NCI-H1930 (cell line): ENCODE measurements around the gene CFAP53.

ENCODE experiments used
- DNase-seq, 2 experiments: peaks; one replicate each; lab custom pipeline; 2025; lab: John Stamatoyannopoulos, UW

CFAP53 gene

GRCh38 chr18:50193796-50194630 lies 72.3 kb downstream of the CFAP53 start:
- no peak for DNase-seq

GRCh38 chr18:50192995-50193795 lies 73.1 kb downstream of the CFAP53 start:
- no peak for DNase-seq

- DNase-seq = no peak
Measured at GRCh38 chr18:50190926-50191325, 75.4 kb downstream of the CFAP53 start.

- no peak for DNase-seq
Measured at GRCh38 chr18:50190236-50190635, 76.1 kb downstream of the CFAP53 start.

GRCh38 chr18:50189160-50189559 lies 77.1 kb downstream of the CFAP53 start:
- no peak for DNase-seq

- no peak for DNase-seq
Measured at GRCh38 chr18:50188652-50189051, 77.6 kb downstream of the CFAP53 start.

GRCh38 chr18:50187659-50188058 lies 78.6 kb downstream of the CFAP53 start:
- DNase-seq = no peak

- no peak for DNase-seq
Measured at GRCh38 chr18:50186385-50186784, 79.9 kb downstream of the CFAP53 start.

DNA sequence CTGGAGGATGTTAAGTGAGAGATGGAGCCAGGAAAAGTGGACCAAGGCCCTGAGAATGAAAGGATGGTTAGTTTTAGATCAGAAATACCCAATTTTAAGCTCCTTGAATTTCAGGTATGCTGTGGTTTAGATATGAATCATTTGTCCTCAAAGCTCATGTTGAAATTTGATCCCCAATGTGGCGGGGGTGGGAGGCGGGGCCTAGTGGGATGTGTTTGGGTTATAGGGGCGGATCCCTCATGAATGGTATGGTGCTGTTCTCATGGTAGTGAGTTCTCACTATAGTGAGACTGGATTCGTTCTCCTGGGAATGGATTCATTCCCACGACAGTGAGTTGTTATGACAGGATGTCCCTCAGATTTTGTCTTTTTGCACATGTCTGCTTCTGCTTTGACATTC lies 82.7 kb downstream of the CFAP53 start:
- no peak for DNase-seq

- DNase-seq = no peak
Measured at GRCh38 chr18:50182511-50182910, 83.8 kb downstream of the CFAP53 start.

- no peak for DNase-seq
Measured at GRCh38 chr18:50181590-50181989, 84.7 kb downstream of the CFAP53 start.

DNA sequence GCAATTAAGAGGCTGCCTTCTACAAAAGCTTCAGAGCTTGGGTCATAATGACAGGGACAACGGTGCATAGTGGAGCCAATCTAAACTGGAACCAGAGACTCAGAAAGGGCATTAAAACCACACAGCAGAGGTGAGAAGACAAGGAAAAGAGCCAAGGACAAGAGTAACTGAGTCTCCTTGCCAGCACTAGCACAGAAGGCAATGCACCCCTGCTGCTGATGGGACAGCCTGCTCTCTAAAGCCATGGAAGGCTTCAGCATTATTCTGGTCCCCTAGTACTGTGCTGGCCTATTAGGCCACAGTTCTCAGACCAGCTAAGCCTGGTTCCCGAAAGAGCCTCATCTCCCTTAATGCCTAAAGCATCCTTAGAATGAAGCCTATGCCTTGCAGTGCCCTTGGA lies 86.8 kb downstream of the CFAP53 start:
- no peak for DNase-seq

GRCh38 chr18:50177294-50177992 lies 88.9 kb downstream of the CFAP53 start:
- no peak for DNase-seq
